ENCODE results near the gene PRKD1. TPM values are rescaled to one million over a fixed set of nuclear protein-coding genes. Genes with fewer than 3 reads are reported as not detected.

Gene PRKD1
- total RNA-seq, 1 experiment from 2014 or later = not detected

DNA sequence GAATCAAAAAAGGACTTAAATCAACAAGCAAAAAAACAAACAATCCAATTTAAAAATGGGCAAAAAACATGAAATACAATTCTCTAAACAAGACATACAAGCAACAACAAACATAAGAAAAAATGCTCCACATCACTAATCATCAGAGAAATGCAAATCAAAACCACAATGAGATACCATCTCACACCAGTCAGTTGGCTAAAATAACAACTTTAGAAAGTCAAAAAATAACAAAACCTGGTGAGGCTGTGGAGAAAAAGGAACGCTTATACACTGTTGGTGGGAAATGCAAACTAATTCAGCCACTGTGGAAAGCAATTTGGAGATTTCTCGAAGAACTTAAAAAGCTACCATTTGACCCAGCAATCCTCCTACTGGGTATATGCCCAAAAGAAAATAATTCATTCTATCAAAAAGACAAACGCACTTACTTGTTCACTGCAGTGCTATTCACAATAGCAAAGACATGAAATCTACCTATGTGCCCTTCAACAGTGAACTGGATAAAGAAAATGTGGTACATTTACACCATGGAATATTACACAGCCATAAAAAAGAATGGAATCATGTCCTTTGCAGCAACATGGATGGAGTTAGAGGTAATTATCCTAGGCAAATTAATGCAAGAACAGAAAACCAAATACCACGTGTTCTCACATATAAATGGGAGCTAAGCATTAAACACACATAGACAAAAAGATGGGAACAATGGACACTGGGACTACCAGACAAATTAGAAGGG, 26.9 kb downstream of the PRKD1 start:
- no TSS peak for BruUV-seq (replicated peaks)
- H3K4me1 ChIP-seq (ENCODE audit: control insufficient read depth in 1 of 2, insufficient read depth in 2 of 2, low read length in 2 of 2) = no peaks in the 10 kb centered on the region
- H3K36me3 ChIP-seq (ENCODE audit: control insufficient read depth in 1 of 2, insufficient read depth in 2 of 2, low read length in 2 of 2) = no peaks in the 10 kb centered on the region
- no peaks in the 10 kb centered on the region for H4K20me1 ChIP-seq (ENCODE audit: insufficient read depth)
- no peak overlapping the region for H3K27ac ChIP-seq (ENCODE audit: low read depth, low read length)
- H3K9me2 ChIP-seq (ENCODE audit: insufficient read depth) = no peaks in the 10 kb centered on the region
- ChIA-PET CTCF (no interaction called here), POLR2A (no interaction called here), RAD21 (ENCODE audit: low non-redundant PET in 1 of 2, low total read pairs in 2 of 2, uncharacterized antibody in 2 of 2, unreplicated experiment in 2 of 2) (no interaction called here)
- H3K4me3 ChIP-seq (replicated peaks in 1 of 2; ENCODE audit: low read depth in 1 of 2, low read length in 2 of 2) = no peak overlapping the region
- no peak overlapping the region for H3K9ac ChIP-seq (ENCODE audit: low read length)
- peaks cover 0 to 29% of the 10 kb centered on the region in 2 experiments; a peak in 3 of 4 replicates for H3K9me3 ChIP-seq (ENCODE audit: control insufficient read depth in 1 of 2, insufficient read depth in 1 of 2, low read depth in 1 of 2, low read length in 2 of 2)
- H3K4me2 ChIP-seq (ENCODE audit: low read length) = no peak overlapping the region
- ATAC-seq (no peak), DNase-seq (ENCODE audit: low read depth, low spot score) (no peak)
- no peaks in the 10 kb centered on the region for H3K27me3 ChIP-seq (ENCODE audit: insufficient read depth, low read length)
- TF ChIP-seq TCF7L2 (IDR thresholded peaks at IDR 0.05; ENCODE audit: borderline replicate concordance, extremely low read depth, insufficient read depth, insufficient read length) (no peak), SP1 (IDR thresholded peaks at IDR 0.05; ENCODE audit: low read depth) (no peak), EZH2 (IDR thresholded peaks at IDR 0.05) (no peak), JUND (IDR thresholded peaks at IDR 0.05) (no peak), YY1 (IDR thresholded peaks at IDR 0.05; ENCODE audit: extremely low read depth, insufficient replicate concordance, low read depth, low read length) (no peak)
- TF ChIP-seq, protein P1, sequence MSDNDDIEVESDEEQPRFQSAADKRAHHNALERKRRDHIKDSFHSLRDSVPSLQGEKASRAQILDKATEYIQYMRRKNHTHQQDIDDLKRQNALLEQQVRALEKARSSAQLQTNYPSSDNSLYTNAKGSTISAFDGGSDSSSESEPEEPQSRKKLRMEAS (IDR thresholded peaks at IDR 0.05) = no peak
- TF ChIP-seq, protein P2, sequence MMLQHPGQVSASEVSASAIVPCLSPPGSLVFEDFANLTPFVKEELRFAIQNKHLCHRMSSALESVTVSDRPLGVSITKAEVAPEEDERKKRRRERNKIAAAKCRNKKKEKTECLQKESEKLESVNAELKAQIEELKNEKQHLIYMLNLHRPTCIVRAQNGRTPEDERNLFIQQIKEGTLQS (IDR thresholded peaks at IDR 0.05) = no peak
- no peaks in the 10 kb centered on the region for H3K79me2 ChIP-seq (ENCODE audit: insufficient read depth, low read length)
- intact Hi-C loops (cut with micrococcal nuclease) = no loop called here
- H2AFZ ChIP-seq (ENCODE audit: low read depth, low read length, poor library complexity, severe bottlenecking) = no peak overlapping the region

DNA sequence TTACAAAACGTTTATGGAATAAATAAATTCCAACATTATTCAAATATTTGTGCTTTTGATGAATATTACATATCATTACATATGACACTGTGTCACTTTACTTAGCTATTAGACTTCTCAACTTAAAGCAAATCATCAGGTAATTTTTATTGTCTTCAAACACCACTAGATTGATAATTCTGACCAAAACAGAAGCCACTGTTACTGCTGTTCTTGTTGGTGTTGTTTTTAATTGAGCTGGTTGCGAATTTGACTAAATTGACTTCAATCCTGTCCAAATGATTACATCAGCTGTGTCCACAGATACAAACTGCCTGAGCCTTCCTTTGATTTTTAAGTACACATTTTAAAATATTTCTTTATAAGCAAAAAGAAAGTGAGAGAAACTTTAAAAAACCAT, 29.2 kb downstream of the PRKD1 start:
- H3K4me1 ChIP-seq (ENCODE audit: control insufficient read depth in 1 of 2, insufficient read depth in 2 of 2, low read length in 2 of 2) = no peaks in the 10 kb centered on the region
- BruUV-seq (replicated peaks) = no TSS peak
- H3K4me2 ChIP-seq (ENCODE audit: low read length) = no peak overlapping the region
- no peaks in the 10 kb centered on the region for H3K79me2 ChIP-seq (ENCODE audit: insufficient read depth, low read length)
- H3K9ac ChIP-seq (ENCODE audit: low read length) = no peak overlapping the region
- ChIA-PET RAD21 (ENCODE audit: low non-redundant PET in 1 of 2, low total read pairs in 2 of 2, uncharacterized antibody in 2 of 2, unreplicated experiment in 2 of 2) (no interaction called here), CTCF (no interaction called here), POLR2A (no interaction called here)
- H3K9me2 ChIP-seq (ENCODE audit: insufficient read depth) = no peaks in the 10 kb centered on the region
- DNase-seq (ENCODE audit: low read depth, low spot score) (no peak), ATAC-seq (no peak)
- no peaks in the 10 kb centered on the region for H4K20me1 ChIP-seq (ENCODE audit: insufficient read depth)
- H3K36me3 ChIP-seq (ENCODE audit: control insufficient read depth in 1 of 2, insufficient read depth in 2 of 2, low read length in 2 of 2) = no peaks in the 10 kb centered on the region
- H3K4me3 ChIP-seq (replicated peaks in 1 of 2; ENCODE audit: low read depth in 1 of 2, low read length in 2 of 2) = no peak overlapping the region
- H3K27ac ChIP-seq (ENCODE audit: low read depth, low read length) = no peak overlapping the region
- intact Hi-C loops (cut with micrococcal nuclease) = no loop called here
- no peak overlapping the region for H2AFZ ChIP-seq (ENCODE audit: low read depth, low read length, poor library complexity, severe bottlenecking)
- H3K9me3 ChIP-seq (ENCODE audit: control insufficient read depth in 1 of 2, insufficient read depth in 1 of 2, low read depth in 1 of 2, low read length in 2 of 2) = peaks cover 8 to 35% of the 10 kb centered on the region in 2 experiments; a peak in 3 of 4 replicates
- TF ChIP-seq, protein P3, sequence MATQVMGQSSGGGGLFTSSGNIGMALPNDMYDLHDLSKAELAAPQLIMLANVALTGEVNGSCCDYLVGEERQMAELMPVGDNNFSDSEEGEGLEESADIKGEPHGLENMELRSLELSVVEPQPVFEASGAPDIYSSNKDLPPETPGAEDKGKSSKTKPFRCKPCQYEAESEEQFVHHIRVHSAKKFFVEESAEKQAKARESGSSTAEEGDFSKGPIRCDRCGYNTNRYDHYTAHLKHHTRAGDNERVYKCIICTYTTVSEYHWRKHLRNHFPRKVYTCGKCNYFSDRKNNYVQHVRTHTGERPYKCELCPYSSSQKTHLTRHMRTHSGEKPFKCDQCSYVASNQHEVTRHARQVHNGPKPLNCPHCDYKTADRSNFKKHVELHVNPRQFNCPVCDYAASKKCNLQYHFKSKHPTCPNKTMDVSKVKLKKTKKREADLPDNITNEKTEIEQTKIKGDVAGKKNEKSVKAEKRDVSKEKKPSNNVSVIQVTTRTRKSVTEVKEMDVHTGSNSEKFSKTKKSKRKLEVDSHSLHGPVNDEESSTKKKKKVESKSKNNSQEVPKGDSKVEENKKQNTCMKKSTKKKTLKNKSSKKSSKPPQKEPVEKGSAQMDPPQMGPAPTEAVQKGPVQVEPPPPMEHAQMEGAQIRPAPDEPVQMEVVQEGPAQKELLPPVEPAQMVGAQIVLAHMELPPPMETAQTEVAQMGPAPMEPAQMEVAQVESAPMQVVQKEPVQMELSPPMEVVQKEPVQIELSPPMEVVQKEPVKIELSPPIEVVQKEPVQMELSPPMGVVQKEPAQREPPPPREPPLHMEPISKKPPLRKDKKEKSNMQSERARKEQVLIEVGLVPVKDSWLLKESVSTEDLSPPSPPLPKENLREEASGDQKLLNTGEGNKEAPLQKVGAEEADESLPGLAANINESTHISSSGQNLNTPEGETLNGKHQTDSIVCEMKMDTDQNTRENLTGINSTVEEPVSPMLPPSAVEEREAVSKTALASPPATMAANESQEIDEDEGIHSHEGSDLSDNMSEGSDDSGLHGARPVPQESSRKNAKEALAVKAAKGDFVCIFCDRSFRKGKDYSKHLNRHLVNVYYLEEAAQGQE (IDR thresholded peaks at IDR 0.05; ENCODE audit: low read depth) = no peak
- TF ChIP-seq EZH2 (IDR thresholded peaks at IDR 0.05) (no peak), FOSL1 (IDR thresholded peaks at IDR 0.05; ENCODE audit: low read depth) (no peak), TCF7L2 (IDR thresholded peaks at IDR 0.05; ENCODE audit: borderline replicate concordance, extremely low read depth, insufficient read depth, insufficient read length) (no peak), SP1 (IDR thresholded peaks at IDR 0.05; ENCODE audit: low read depth) (no peak), JUND (IDR thresholded peaks at IDR 0.05) (no peak), ELF1 (IDR thresholded peaks at IDR 0.05; ENCODE audit: borderline replicate concordance, low read depth) (no peak)
- TF ChIP-seq, protein P1 (IDR thresholded peaks at IDR 0.05) = no peak
- TF ChIP-seq, protein P2 (IDR thresholded peaks at IDR 0.05) = no peak
- H3K27me3 ChIP-seq (ENCODE audit: insufficient read depth, low read length) = no peaks in the 10 kb centered on the region

All from HCT116 (cell line).